ENCODE results near the gene CLN6.
A peak's percentile ranks its signal among the peaks of the same experiment; 100 is the strongest.
"Not testable (repeated sequence)": the region's sequence is repeated elsewhere in the genome, so short reads cannot be mapped to it uniquely, and the experiment has no call there.

The CLN6 gene

GRCh38 chr15:68209272-68209671 lies 20.3 kb downstream of the CLN6 start:
- Mint-ChIP-seq H3K9me3 (no peaks in the 10 kb centered on the region), H3K27me3 (no peaks in the 10 kb centered on the region), H3K4me1 (ENCODE audit: low read depth) (peaks cover 44% of the 10 kb centered on the region), H3K4me3 (no peak overlapping the region), H3K36me3 (ENCODE audit: low read depth) (peaks cover 74% of the 10 kb centered on the region), H3K27ac (peak overlapping the region; percentile 76)
- no peak for DNase-seq

- peak overlapping the region; percentile 72 for H3K27ac Mint-ChIP-seq
- no peaks in the 10 kb centered on the region for H3K9me3 Mint-ChIP-seq
- DNase-seq: no peak
- no peaks in the 10 kb centered on the region for H3K27me3 Mint-ChIP-seq
- peaks cover 44% of the 10 kb centered on the region for H3K4me1 Mint-ChIP-seq (ENCODE audit: low read depth)
- H3K36me3 Mint-ChIP-seq (ENCODE audit: low read depth): peaks cover 69% of the 10 kb centered on the region
- no peak overlapping the region for H3K4me3 Mint-ChIP-seq
Observed at GRCh38 chr15:68208636-68209240, 20.8 kb downstream of the CLN6 start.

- DNase-seq: no peak
- H3K4me3 Mint-ChIP-seq: no peak overlapping the region
Observed at GRCh38 chr15:68208136-68208535, 21.4 kb downstream of the CLN6 start.

GRCh38 chr15:68207176-68207935 lies 22.2 kb downstream of the CLN6 start:
- Mint-ChIP-seq H3K9me3 (no peaks in the 10 kb centered on the region), H3K4me1 (ENCODE audit: low read depth) (peaks cover 44% of the 10 kb centered on the region), H3K36me3 (ENCODE audit: low read depth) (peaks cover 63% of the 10 kb centered on the region), H3K27ac (no peak overlapping the region), H3K27me3 (no peaks in the 10 kb centered on the region), H3K4me3 (no peak overlapping the region)
- no peak for DNase-seq

More at GRCh38 chr15:68208136-68208535, 21.4 kb downstream of the CLN6 start:
- Mint-ChIP-seq H3K36me3 (ENCODE audit: low read depth) (peaks cover 66% of the 10 kb centered on the region), H3K27me3 (no peaks in the 10 kb centered on the region), H3K4me1 (ENCODE audit: low read depth) (peaks cover 44% of the 10 kb centered on the region), H3K9me3 (no peaks in the 10 kb centered on the region), H3K27ac (peak overlapping the region; percentile 81)

- H3K4me3 Mint-ChIP-seq: no peak overlapping the region
- H3K27ac Mint-ChIP-seq: no peak overlapping the region
- H3K9me3 Mint-ChIP-seq: no peaks in the 10 kb centered on the region
- H3K27me3 Mint-ChIP-seq: no peaks in the 10 kb centered on the region
- H3K4me1 Mint-ChIP-seq (ENCODE audit: low read depth): peaks cover 45% of the 10 kb centered on the region
- DNase-seq: no peak
- peaks cover 57% of the 10 kb centered on the region for H3K36me3 Mint-ChIP-seq (ENCODE audit: low read depth)
Observed at GRCh38 chr15:68206711-68207151, 22.8 kb downstream of the CLN6 start.

GRCh38 chr15:68205954-68206539 lies 23.5 kb downstream of the CLN6 start:
- H3K27me3 Mint-ChIP-seq: no peaks in the 10 kb centered on the region
- H3K4me1 Mint-ChIP-seq (ENCODE audit: low read depth): peaks cover 44% of the 10 kb centered on the region
- H3K36me3 Mint-ChIP-seq (ENCODE audit: low read depth): peaks cover 54% of the 10 kb centered on the region
- no peak for DNase-seq
- no peaks in the 10 kb centered on the region for H3K9me3 Mint-ChIP-seq
- H3K4me3 Mint-ChIP-seq: no peak overlapping the region
- H3K27ac Mint-ChIP-seq: peak overlapping the region; percentile 44

- peaks cover 41% of the 10 kb centered on the region for H3K4me1 Mint-ChIP-seq (ENCODE audit: low read depth)
- no peaks in the 10 kb centered on the region for H3K9me3 Mint-ChIP-seq
- H3K4me3 Mint-ChIP-seq: no peak overlapping the region
- no peak overlapping the region for H3K27ac Mint-ChIP-seq
- H3K27me3 Mint-ChIP-seq: no peaks in the 10 kb centered on the region
- H3K36me3 Mint-ChIP-seq (ENCODE audit: low read depth): peaks cover 53% of the 10 kb centered on the region
- no peak for DNase-seq
Observed at GRCh38 chr15:68205558-68205944, 24.0 kb downstream of the CLN6 start.

GRCh38 chr15:68204776-68205557 lies 24.6 kb downstream of the CLN6 start, which contains the start of gene CALML4:
Gene CALML4, minus strand, starts transcription at chr15:68205332. Its CDS starts 85 bp downstream, at chr15:68205247.
- Mint-ChIP-seq H3K27ac (peak within 1 kb of the TSS; percentile 47), H3K4me1 (ENCODE audit: low read depth) (peaks cover 37% of the 10 kb centered on the region)

GRCh38 chr15:68204361-68204760 lies 25.2 kb downstream of the CLN6 start:
- Mint-ChIP-seq H3K4me1 (ENCODE audit: low read depth) (peaks cover 31% of the 10 kb centered on the region), H3K27me3 (no peaks in the 10 kb centered on the region), H3K27ac (no peak overlapping the region), H3K9me3 (no peaks in the 10 kb centered on the region), H3K4me3 (no peak overlapping the region), H3K36me3 (ENCODE audit: low read depth) (peaks cover 48% of the 10 kb centered on the region)
- no peak for DNase-seq

More at GRCh38 chr15:68204776-68205557, 24.6 kb downstream of the CLN6 start, which contains the start of gene CALML4:
- H3K4me3 Mint-ChIP-seq: no peak within 1 kb of the TSS
- H3K27me3 Mint-ChIP-seq: no peaks in the 10 kb centered on the region
- H3K9me3 Mint-ChIP-seq: no peaks in the 10 kb centered on the region
- H3K36me3 Mint-ChIP-seq (ENCODE audit: low read depth): peaks cover 51% of the 10 kb centered on the region
- DNase-seq: no peak

- Mint-ChIP-seq H3K36me3 (ENCODE audit: low read depth) (peaks cover 49% of the 10 kb centered on the region), H3K27me3 (no peaks in the 10 kb centered on the region), H3K9me3 (no peaks in the 10 kb centered on the region), H3K4me3 (no peak overlapping the region), H3K27ac (no peak overlapping the region), H3K4me1 (ENCODE audit: low read depth) (peaks cover 27% of the 10 kb centered on the region)
- DNase-seq: no peak
Observed at GRCh38 chr15:68203956-68204355, 25.6 kb downstream of the CLN6 start.

- H3K36me3 Mint-ChIP-seq (ENCODE audit: low read depth): peaks cover 47% of the 10 kb centered on the region
- H3K4me3 Mint-ChIP-seq: no peak overlapping the region
- no peak overlapping the region for H3K27ac Mint-ChIP-seq
- H3K4me1 Mint-ChIP-seq (ENCODE audit: low read depth): peaks cover 22% of the 10 kb centered on the region
- no peaks in the 10 kb centered on the region for H3K9me3 Mint-ChIP-seq
- no peaks in the 10 kb centered on the region for H3K27me3 Mint-ChIP-seq
- no peak for DNase-seq
Observed at GRCh38 chr15:68203486-68203885, 26.0 kb downstream of the CLN6 start.

GRCh38 chr15:68202994-68203393 lies 26.5 kb downstream of the CLN6 start:
- H3K9me3 Mint-ChIP-seq, H3K27ac Mint-ChIP-seq: not testable (repeated sequence)
- peaks cover 48% of the 10 kb centered on the region for H3K36me3 Mint-ChIP-seq (ENCODE audit: low read depth)

GRCh38 chr15:68201879-68202261 lies 27.7 kb downstream of the CLN6 start:
- no peak overlapping the region for H3K4me3 Mint-ChIP-seq
- no peaks in the 10 kb centered on the region for H3K9me3 Mint-ChIP-seq
- H3K4me1 Mint-ChIP-seq (ENCODE audit: low read depth): peaks cover 12% of the 10 kb centered on the region
- H3K27me3 Mint-ChIP-seq: no peaks in the 10 kb centered on the region
- H3K27ac Mint-ChIP-seq: peak overlapping the region; percentile 58
- DNase-seq: no peak
- H3K36me3 Mint-ChIP-seq (ENCODE audit: low read depth): peaks cover 49% of the 10 kb centered on the region

More at GRCh38 chr15:68202994-68203393, 26.5 kb downstream of the CLN6 start:
- DNase-seq, H3K4me3 Mint-ChIP-seq, H3K27me3 Mint-ChIP-seq: not testable (repeated sequence)
- H3K4me1 Mint-ChIP-seq (ENCODE audit: low read depth): peaks cover 21% of the 10 kb centered on the region

- DNase-seq: no peak
- peak overlapping the region; percentile 58 for H3K27ac Mint-ChIP-seq
- H3K9me3 Mint-ChIP-seq: no peaks in the 10 kb centered on the region
- peaks cover 7% of the 10 kb centered on the region for H3K4me1 Mint-ChIP-seq (ENCODE audit: low read depth)
- H3K36me3 Mint-ChIP-seq (ENCODE audit: low read depth): peaks cover 47% of the 10 kb centered on the region
- H3K4me3 Mint-ChIP-seq: no peak overlapping the region
- no peaks in the 10 kb centered on the region for H3K27me3 Mint-ChIP-seq
Observed at GRCh38 chr15:68201153-68201878, 28.2 kb downstream of the CLN6 start.
